K562 (cell line): Measurements from ENCODE around the gene KLK3. TPM values are rescaled to one million over a fixed set of nuclear protein-coding genes. Genes with fewer than 3 reads are reported as not detected.

Source experiments
- RFX5 ChIP-seq: IDR thresholded peaks from 2 replicates; pipeline ENCODE4 v1.6.1; 2011; ENCODE audit warnings: low read depth, mild to moderate bottlenecking, improper control_type of control experiment, low read length
- polyA plus RNA-seq, 8 experiments: library from polyadenylated mRNA; depleted of rRNA in 4 of 8; stranded (reverse) in 5 of 8; unstranded in 3 of 8; fragments of >200 nt; fragmentation: Nextera tagmentation in 2 of 8; fragmentation: Illumina TruSeq in 1 of 8; extraction: Ambion mirVana in 2 of 8; extraction: Trizol in 1 of 8; gene quantifications; 2 replicates each; pipeline versions ENCODE4 v1.2.1 to v1.2.3, GENCODE V29; 2011 to 2014; ENCODE audit warnings: inconsistent platforms in 1 of 8, missing spikeins in 1 of 8
- total RNA-seq, 7 experiments: library from RNA; depleted of rRNA in 6 of 7; stranded (reverse); fragments of >200 nt in 6 of 7; fragmentation: Illumina TruSeq in 2 of 7; extraction: Trizol in 2 of 7; gene quantifications; 2 replicates each; pipeline versions ENCODE4 v1.2.1 to v1.2.3, GENCODE V29; 2011 to 2021; ENCODE audit warnings: low replicate concordance in 1 of 7
- TF ChIP-seq, protein P1 (sequence below): fragments of 450-650 bp; IDR thresholded peaks from 2 replicates; pipeline ENCODE4 v1.6.1; 2017; ENCODE audit warnings: antibody characterized with exemption
- TF ChIP-seq, protein P2 (sequence below), 2 experiments: fragments of 450-650 bp; formaldehyde crosslinking in 1 of 2; IDR thresholded peaks; 2 replicates each; pipeline versions ENCODE4 v1.4.0 to v1.6.1; 2014 to 2020; ENCODE audit warnings: mild to moderate bottlenecking in 2 of 2, borderline replicate concordance in 1 of 2, low read depth in 1 of 2
- TF ChIP-seq, protein P3 (sequence below): fragments of 200-600 bp; sonication (generic); IDR thresholded peaks from one replicate; pipeline ENCODE4 v1.6.1; 2012; ENCODE audit warnings: mild to moderate bottlenecking, low read depth, low read length, inconsistent platforms

KLK3 gene
- total and polyA plus RNA-seq, 9 of the 15 experiments (the other 6 are each of a cell fraction or from before 2014, with no cell fraction given) = not detected

DNA sequence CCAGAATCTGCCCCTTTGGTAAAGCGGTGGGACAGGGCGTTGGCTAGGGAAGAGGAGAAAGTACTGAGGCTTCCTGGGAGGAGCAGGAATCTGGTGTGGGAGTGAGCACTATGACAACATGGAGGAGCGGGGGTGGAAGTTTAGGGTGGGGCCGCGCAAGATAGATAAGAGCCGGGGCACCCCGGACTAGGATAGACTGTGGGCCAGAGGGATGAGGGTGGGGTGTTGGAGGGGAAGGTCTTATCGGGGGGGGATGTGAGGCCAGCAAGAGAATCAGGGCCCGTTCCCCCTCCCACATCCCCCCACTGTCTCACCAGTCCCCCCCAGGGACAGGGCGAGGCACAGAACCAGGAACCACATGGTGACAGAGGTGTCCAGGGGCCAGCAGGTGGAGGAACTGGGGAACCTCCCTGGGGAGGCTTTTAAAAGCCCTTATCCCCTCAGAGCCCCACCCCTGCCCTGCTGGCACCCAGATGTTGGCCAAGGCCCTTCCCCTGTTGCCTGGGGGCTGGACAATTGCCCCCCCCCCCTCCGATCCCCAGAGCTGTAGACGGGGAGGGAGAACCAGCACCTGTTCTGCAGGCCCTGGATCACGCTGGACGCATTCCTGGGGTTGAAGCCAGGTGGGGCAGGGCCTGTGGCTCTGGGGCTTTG is 31.2 kb upstream of the KLK3 start, which contains the start of gene KLK1 (continued):
- TF ChIP-seq, protein P1, sequence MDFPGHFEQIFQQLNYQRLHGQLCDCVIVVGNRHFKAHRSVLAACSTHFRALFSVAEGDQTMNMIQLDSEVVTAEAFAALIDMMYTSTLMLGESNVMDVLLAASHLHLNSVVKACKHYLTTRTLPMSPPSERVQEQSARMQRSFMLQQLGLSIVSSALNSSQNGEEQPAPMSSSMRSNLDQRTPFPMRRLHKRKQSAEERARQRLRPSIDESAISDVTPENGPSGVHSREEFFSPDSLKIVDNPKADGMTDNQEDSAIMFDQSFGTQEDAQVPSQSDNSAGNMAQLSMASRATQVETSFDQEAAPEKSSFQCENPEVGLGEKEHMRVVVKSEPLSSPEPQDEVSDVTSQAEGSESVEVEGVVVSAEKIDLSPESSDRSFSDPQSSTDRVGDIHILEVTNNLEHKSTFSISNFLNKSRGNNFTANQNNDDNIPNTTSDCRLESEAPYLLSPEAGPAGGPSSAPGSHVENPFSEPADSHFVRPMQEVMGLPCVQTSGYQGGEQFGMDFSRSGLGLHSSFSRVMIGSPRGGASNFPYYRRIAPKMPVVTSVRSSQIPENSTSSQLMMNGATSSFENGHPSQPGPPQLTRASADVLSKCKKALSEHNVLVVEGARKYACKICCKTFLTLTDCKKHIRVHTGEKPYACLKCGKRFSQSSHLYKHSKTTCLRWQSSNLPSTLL = no peak
- TF ChIP-seq, protein P2, sequence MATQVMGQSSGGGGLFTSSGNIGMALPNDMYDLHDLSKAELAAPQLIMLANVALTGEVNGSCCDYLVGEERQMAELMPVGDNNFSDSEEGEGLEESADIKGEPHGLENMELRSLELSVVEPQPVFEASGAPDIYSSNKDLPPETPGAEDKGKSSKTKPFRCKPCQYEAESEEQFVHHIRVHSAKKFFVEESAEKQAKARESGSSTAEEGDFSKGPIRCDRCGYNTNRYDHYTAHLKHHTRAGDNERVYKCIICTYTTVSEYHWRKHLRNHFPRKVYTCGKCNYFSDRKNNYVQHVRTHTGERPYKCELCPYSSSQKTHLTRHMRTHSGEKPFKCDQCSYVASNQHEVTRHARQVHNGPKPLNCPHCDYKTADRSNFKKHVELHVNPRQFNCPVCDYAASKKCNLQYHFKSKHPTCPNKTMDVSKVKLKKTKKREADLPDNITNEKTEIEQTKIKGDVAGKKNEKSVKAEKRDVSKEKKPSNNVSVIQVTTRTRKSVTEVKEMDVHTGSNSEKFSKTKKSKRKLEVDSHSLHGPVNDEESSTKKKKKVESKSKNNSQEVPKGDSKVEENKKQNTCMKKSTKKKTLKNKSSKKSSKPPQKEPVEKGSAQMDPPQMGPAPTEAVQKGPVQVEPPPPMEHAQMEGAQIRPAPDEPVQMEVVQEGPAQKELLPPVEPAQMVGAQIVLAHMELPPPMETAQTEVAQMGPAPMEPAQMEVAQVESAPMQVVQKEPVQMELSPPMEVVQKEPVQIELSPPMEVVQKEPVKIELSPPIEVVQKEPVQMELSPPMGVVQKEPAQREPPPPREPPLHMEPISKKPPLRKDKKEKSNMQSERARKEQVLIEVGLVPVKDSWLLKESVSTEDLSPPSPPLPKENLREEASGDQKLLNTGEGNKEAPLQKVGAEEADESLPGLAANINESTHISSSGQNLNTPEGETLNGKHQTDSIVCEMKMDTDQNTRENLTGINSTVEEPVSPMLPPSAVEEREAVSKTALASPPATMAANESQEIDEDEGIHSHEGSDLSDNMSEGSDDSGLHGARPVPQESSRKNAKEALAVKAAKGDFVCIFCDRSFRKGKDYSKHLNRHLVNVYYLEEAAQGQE (IDR thresholded peaks at IDR 0.05; ENCODE audit: borderline replicate concordance) = no peak
- TF ChIP-seq, protein P2 (CRISPR knock-in tag; IDR thresholded peaks at IDR 0.05; ENCODE audit: low read depth) = no peak
- TF ChIP-seq, protein P3, sequence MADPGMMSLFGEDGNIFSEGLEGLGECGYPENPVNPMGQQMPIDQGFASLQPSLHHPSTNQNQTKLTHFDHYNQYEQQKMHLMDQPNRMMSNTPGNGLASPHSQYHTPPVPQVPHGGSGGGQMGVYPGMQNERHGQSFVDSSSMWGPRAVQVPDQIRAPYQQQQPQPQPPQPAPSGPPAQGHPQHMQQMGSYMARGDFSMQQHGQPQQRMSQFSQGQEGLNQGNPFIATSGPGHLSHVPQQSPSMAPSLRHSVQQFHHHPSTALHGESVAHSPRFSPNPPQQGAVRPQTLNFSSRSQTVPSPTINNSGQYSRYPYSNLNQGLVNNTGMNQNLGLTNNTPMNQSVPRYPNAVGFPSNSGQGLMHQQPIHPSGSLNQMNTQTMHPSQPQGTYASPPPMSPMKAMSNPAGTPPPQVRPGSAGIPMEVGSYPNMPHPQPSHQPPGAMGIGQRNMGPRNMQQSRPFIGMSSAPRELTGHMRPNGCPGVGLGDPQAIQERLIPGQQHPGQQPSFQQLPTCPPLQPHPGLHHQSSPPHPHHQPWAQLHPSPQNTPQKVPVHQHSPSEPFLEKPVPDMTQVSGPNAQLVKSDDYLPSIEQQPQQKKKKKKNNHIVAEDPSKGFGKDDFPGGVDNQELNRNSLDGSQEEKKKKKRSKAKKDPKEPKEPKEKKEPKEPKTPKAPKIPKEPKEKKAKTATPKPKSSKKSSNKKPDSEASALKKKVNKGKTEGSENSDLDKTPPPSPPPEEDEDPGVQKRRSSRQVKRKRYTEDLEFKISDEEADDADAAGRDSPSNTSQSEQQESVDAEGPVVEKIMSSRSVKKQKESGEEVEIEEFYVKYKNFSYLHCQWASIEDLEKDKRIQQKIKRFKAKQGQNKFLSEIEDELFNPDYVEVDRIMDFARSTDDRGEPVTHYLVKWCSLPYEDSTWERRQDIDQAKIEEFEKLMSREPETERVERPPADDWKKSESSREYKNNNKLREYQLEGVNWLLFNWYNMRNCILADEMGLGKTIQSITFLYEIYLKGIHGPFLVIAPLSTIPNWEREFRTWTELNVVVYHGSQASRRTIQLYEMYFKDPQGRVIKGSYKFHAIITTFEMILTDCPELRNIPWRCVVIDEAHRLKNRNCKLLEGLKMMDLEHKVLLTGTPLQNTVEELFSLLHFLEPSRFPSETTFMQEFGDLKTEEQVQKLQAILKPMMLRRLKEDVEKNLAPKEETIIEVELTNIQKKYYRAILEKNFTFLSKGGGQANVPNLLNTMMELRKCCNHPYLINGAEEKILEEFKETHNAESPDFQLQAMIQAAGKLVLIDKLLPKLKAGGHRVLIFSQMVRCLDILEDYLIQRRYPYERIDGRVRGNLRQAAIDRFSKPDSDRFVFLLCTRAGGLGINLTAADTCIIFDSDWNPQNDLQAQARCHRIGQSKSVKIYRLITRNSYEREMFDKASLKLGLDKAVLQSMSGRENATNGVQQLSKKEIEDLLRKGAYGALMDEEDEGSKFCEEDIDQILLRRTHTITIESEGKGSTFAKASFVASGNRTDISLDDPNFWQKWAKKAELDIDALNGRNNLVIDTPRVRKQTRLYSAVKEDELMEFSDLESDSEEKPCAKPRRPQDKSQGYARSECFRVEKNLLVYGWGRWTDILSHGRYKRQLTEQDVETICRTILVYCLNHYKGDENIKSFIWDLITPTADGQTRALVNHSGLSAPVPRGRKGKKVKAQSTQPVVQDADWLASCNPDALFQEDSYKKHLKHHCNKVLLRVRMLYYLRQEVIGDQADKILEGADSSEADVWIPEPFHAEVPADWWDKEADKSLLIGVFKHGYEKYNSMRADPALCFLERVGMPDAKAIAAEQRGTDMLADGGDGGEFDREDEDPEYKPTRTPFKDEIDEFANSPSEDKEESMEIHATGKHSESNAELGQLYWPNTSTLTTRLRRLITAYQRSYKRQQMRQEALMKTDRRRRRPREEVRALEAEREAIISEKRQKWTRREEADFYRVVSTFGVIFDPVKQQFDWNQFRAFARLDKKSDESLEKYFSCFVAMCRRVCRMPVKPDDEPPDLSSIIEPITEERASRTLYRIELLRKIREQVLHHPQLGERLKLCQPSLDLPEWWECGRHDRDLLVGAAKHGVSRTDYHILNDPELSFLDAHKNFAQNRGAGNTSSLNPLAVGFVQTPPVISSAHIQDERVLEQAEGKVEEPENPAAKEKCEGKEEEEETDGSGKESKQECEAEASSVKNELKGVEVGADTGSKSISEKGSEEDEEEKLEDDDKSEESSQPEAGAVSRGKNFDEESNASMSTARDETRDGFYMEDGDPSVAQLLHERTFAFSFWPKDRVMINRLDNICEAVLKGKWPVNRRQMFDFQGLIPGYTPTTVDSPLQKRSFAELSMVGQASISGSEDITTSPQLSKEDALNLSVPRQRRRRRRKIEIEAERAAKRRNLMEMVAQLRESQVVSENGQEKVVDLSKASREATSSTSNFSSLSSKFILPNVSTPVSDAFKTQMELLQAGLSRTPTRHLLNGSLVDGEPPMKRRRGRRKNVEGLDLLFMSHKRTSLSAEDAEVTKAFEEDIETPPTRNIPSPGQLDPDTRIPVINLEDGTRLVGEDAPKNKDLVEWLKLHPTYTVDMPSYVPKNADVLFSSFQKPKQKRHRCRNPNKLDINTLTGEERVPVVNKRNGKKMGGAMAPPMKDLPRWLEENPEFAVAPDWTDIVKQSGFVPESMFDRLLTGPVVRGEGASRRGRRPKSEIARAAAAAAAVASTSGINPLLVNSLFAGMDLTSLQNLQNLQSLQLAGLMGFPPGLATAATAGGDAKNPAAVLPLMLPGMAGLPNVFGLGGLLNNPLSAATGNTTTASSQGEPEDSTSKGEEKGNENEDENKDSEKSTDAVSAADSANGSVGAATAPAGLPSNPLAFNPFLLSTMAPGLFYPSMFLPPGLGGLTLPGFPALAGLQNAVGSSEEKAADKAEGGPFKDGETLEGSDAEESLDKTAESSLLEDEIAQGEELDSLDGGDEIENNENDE = no peak
- TF ChIP-seq RFX5 = no peak
